ENCODE results near the gene GNG7. TPM values are rescaled to one million over a fixed set of nuclear protein-coding genes. Genes with fewer than 3 reads are reported as not detected.

The GNG7 gene
- total and polyA plus RNA-seq, 10 of the 15 experiments (the other 5 are each of a cell fraction or from before 2014, with no cell fraction given): 1.9 to 13.6 (median 6.5) TPM

DNA sequence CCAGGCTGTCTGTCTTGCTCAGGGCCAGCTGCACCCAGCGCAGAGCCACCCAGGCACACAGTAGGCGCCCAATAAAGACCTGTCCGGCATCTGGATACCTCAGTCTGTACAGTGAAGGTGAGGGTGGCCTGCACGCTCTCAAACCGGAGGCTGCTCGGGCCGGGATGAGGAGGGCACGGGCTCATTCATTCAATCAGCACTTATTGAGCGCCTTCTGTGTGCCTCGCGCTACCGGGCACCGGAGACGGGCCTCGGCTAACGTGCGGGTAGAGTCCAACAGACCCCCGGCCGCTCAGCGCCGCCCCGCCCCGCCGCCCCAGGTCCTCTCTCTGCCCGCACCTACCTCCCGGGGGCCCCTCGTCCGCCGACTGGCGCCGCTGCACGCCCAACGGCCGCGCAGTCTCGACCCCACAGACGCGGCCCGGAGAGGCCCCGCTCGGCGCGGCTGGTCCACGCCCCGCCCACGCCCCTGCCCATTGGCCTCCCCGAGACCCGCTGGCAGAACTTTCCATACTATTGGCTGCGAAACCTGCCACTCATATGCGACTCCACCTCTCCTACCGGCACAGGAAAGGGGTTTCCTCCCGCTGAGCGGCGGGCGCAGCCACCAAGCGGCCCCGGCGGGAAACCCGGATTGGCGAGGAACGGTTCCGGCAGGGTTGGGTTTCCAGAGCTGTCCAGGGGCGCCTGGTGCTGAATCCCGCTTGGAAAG is 37.3 kb upstream of the GNG7 start, which contains the start of gene SLC39A3 (continued):
- TF ChIP-seq, protein P1, sequence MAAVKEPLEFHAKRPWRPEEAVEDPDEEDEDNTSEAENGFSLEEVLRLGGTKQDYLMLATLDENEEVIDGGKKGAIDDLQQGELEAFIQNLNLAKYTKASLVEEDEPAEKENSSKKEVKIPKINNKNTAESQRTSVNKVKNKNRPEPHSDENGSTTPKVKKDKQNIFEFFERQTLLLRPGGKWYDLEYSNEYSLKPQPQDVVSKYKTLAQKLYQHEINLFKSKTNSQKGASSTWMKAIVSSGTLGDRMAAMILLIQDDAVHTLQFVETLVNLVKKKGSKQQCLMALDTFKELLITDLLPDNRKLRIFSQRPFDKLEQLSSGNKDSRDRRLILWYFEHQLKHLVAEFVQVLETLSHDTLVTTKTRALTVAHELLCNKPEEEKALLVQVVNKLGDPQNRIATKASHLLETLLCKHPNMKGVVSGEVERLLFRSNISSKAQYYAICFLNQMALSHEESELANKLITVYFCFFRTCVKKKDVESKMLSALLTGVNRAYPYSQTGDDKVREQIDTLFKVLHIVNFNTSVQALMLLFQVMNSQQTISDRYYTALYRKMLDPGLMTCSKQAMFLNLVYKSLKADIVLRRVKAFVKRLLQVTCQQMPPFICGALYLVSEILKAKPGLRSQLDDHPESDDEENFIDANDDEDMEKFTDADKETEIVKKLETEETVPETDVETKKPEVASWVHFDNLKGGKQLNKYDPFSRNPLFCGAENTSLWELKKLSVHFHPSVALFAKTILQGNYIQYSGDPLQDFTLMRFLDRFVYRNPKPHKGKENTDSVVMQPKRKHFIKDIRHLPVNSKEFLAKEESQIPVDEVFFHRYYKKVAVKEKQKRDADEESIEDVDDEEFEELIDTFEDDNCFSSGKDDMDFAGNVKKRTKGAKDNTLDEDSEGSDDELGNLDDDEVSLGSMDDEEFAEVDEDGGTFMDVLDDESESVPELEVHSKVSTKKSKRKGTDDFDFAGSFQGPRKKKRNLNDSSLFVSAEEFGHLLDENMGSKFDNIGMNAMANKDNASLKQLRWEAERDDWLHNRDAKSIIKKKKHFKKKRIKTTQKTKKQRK (IDR thresholded peaks at IDR 0.05; ENCODE audit: low read depth, low read length): peak; percentile 47; the same call in 1 of the 2 replicates
- TF ChIP-seq USF1 (IDR thresholded peaks at IDR 0.05; ENCODE audit: borderline replicate concordance, extremely low read length, insufficient read depth, low read depth, low read length) (peak; percentile 41), ATF7 (IDR thresholded peaks at IDR 0.05; ENCODE audit: low read depth) (no peak), SMAD5 (IDR thresholded peaks at IDR 0.05; ENCODE audit: low read depth) (no peak), ATF2 (IDR thresholded peaks at IDR 0.05; ENCODE audit: low read length) (no peak), DPF2 (IDR thresholded peaks at IDR 0.05) (peak; percentile 97), CHD4 (IDR thresholded peaks at IDR 0.05) (no peak), CBFB (IDR thresholded peaks at IDR 0.05; ENCODE audit: low read depth) (0 out of 2 replicates have a peak, but pooled peaks have one; percentile 22), EZH2 (IDR thresholded peaks at IDR 0.05; ENCODE audit: borderline replicate concordance, control insufficient read depth, low read depth, low read length) (no peak), REST (IDR thresholded peaks at IDR 0.05; ENCODE audit: low read depth, low read length) (peak; percentile 99), MLLT1 (IDR thresholded peaks at IDR 0.05) (no peak), CREM (IDR thresholded peaks at IDR 0.05; ENCODE audit: low read depth) (0 out of 2 replicates have a peak, but pooled peaks have one; percentile 52), TBL1XR1 (IDR thresholded peaks at IDR 0.05; ENCODE audit: low read depth, low read length) (peak; percentile 77; the same call in 1 of the 2 replicates), KAT2A (conservative IDR thresholded peaks at IDR 0.05; ENCODE audit: control insufficient read depth, low read depth, low read length) (no peak), RFX5 (IDR thresholded peaks at IDR 0.05; ENCODE audit: low read depth, low read length) (no peak; the same call in 1 of the 2 replicates), SMAD1 (IDR thresholded peaks at IDR 0.05; ENCODE audit: low read depth, partially characterized antibody) (no peak)
- TF ChIP-seq, protein P2, sequence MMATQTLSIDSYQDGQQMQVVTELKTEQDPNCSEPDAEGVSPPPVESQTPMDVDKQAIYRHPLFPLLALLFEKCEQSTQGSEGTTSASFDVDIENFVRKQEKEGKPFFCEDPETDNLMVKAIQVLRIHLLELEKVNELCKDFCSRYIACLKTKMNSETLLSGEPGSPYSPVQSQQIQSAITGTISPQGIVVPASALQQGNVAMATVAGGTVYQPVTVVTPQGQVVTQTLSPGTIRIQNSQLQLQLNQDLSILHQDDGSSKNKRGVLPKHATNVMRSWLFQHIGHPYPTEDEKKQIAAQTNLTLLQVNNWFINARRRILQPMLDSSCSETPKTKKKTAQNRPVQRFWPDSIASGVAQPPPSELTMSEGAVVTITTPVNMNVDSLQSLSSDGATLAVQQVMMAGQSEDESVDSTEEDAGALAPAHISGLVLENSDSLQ (IDR thresholded peaks at IDR 0.05): peak; percentile 99

All from GM12878 (cell line).